HUES48 (cell line): Measurements from ENCODE around the gene MYZAP.

Experiments used
- H3K27ac ChIP-seq: one replicate; pipeline ENCODE4 v1.7.0; 2013; ENCODE audit warnings: low read depth, low read length, inconsistent platforms
- H3K27me3 ChIP-seq: 2 replicates; pipeline ENCODE4 v1.6.1; 2013; ENCODE audit warnings: mild to moderate bottlenecking, low read length; ENCODE audit not compliant: control insufficient read depth, insufficient read depth
- H3K36me3 ChIP-seq: 2 replicates; pipeline ENCODE4 v1.6.1; 2013; ENCODE audit warnings: low read length; ENCODE audit not compliant: control insufficient read depth, insufficient read depth
- H3K4me1 ChIP-seq: 2 replicates; pipeline ENCODE4 v1.6.1; 2013; ENCODE audit warnings: mild to moderate bottlenecking, low read length; ENCODE audit not compliant: control insufficient read depth, insufficient read depth
- H3K4me3 ChIP-seq: 2 replicates; pipeline ENCODE4 v1.5.1; 2013; ENCODE audit warnings: mild to moderate bottlenecking, low read depth, low read length
- H3K9ac ChIP-seq: 2 replicates; pipeline ENCODE4 v1.6.1; 2013; ENCODE audit warnings: mild to moderate bottlenecking, low read depth, low read length, moderate library complexity
- H3K9me3 ChIP-seq: 2 replicates; pipeline ENCODE4 v1.6.1; 2013; ENCODE audit warnings: low read length; ENCODE audit not compliant: control insufficient read depth, insufficient read depth

Gene MYZAP

DNA sequence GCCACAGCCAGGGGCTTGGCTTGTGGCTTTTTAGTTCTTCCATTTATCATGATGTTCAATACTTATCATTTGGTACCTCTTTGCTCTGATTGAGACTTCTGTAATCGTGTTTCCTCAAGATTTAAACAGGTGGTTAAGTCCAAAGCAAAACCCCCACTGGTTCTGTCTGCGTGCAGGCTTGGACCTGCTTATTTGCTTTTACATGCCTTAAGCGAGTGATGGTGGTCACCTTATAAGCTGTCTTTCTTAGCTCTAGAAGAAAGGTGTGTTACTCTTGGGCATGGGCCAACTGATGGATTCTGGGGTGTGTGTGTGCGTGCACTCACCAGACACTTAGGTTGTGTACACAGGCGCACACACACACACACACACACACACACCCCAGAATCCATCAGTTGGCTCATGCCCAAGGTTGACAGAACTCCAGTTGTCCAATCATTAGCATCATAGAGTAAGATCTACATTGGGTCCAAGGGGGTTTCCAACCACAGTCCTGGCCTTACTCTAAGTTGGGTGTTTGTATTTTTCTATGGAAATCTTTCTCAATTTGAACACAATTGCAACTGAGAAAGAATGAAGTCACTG lies 1.2 kb downstream of the MYZAP start:
- Histone ChIP-seq H3K9me3 (no peaks in the 10 kb centered on the region), H3K9ac (no peak overlapping the region), H3K36me3 (no peaks in the 10 kb centered on the region), H3K4me1 (0 out of 2 replicates have a peak, but pooled peaks cover 3% of the 10 kb centered on the region), H3K4me3 (no peak overlapping the region), H3K27me3 (peaks cover 31% of the 10 kb centered on the region), H3K27ac (no peak overlapping the region)

- Histone ChIP-seq H3K27me3 (peaks cover 31% of the 10 kb centered on the region), H3K4me1 (0 out of 2 replicates have a peak, but pooled peaks cover 7% of the 10 kb centered on the region), H3K27ac (no peak overlapping the region), H3K9ac (no peak overlapping the region), H3K4me3 (no peak overlapping the region), H3K9me3 (no peaks in the 10 kb centered on the region), H3K36me3 (no peaks in the 10 kb centered on the region)
These were observed 2.8 kb downstream of the MYZAP start for GRCh38 chr15:57594479-57594878.

GRCh38 chr15:57595011-57595866 lies 3.5 kb downstream of the MYZAP start:
- Histone ChIP-seq H3K9me3 (no peaks in the 10 kb centered on the region), H3K36me3 (no peaks in the 10 kb centered on the region), H3K4me1 (0 out of 2 replicates have a peak, but pooled peaks cover 10% of the 10 kb centered on the region), H3K27me3 (peaks cover 25% of the 10 kb centered on the region), H3K27ac (no peak overlapping the region), H3K9ac (no peak overlapping the region), H3K4me3 (no peak overlapping the region)

DNA sequence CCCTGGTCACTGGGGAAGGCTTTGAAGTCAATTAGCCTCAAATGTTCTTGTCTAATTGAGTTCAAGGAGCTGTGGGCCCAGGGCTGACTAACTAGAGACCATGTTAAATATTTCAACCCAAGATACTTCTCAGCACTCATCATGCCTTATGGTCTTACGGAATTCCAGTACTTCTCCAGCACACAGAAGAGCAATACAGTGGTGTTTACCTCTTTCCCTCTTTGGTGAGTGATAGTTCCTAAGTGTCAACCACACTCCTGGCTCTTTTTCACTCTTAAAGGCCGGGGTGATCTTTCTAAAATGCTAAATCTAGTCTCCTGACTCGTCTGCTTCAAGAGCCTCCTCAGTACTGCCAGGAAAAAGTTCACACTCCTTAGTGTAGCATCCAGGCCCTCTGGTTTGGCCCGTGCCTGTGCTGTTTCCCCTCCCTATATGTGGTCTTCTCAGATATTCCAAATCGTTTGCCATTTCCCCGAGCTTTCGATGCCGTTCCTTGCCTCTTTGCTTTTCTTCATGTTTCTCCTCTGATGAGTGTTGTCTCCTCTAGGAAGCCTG lies 4.7 kb downstream of the MYZAP start:
- Histone ChIP-seq H3K9me3 (no peaks in the 10 kb centered on the region), H3K9ac (no peak overlapping the region), H3K36me3 (no peaks in the 10 kb centered on the region), H3K4me1 (0 out of 2 replicates have a peak, but pooled peaks cover 7% of the 10 kb centered on the region), H3K27me3 (peaks cover 14% of the 10 kb centered on the region), H3K4me3 (no peak overlapping the region), H3K27ac (no peak overlapping the region)

- Histone ChIP-seq H3K27me3 (peaks cover 11% of the 10 kb centered on the region), H3K4me3 (no peak overlapping the region), H3K9me3 (no peaks in the 10 kb centered on the region), H3K4me1 (0 out of 2 replicates have a peak, but pooled peaks cover 7% of the 10 kb centered on the region), H3K36me3 (no peaks in the 10 kb centered on the region), H3K27ac (no peak overlapping the region), H3K9ac (no peak overlapping the region)
These were observed 5.3 kb downstream of the MYZAP start for GRCh38 chr15:57596978-57597377.

DNA sequence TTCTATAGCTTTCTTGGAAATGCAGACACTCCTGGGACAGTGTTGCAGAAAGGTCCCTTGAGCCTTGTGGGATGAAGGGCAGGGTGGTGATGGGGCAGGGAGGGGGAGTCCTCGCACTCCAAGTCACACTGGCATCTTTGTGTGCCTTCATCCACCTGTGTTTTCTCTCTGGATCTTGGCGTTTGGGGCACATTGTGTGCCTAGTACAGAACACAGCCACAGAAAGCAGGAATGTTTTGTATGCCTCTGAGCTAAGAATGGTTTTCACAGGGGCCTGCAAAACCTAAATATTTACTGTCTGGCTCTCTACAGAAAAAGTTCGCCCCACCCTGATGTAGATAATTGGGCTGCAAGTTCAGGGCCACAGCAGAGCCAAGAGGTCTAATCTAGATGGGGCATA lies 5.7 kb downstream of the MYZAP start:
- Histone ChIP-seq H3K9me3 (no peaks in the 10 kb centered on the region), H3K36me3 (no peaks in the 10 kb centered on the region), H3K27ac (no peak overlapping the region), H3K9ac (no peak overlapping the region), H3K27me3 (peaks cover 6% of the 10 kb centered on the region), H3K4me3 (no peak overlapping the region), H3K4me1 (0 out of 2 replicates have a peak, but pooled peaks cover 7% of the 10 kb centered on the region)

- Histone ChIP-seq H3K4me3 (no peak overlapping the region), H3K27me3 (no peaks in the 10 kb centered on the region), H3K36me3 (no peaks in the 10 kb centered on the region), H3K4me1 (0 out of 2 replicates have a peak, but pooled peaks cover 7% of the 10 kb centered on the region), H3K9ac (no peak overlapping the region), H3K9me3 (no peaks in the 10 kb centered on the region), H3K27ac (no peak overlapping the region)
These were observed 6.6 kb downstream of the MYZAP start for GRCh38 chr15:57598346-57598745.

DNA sequence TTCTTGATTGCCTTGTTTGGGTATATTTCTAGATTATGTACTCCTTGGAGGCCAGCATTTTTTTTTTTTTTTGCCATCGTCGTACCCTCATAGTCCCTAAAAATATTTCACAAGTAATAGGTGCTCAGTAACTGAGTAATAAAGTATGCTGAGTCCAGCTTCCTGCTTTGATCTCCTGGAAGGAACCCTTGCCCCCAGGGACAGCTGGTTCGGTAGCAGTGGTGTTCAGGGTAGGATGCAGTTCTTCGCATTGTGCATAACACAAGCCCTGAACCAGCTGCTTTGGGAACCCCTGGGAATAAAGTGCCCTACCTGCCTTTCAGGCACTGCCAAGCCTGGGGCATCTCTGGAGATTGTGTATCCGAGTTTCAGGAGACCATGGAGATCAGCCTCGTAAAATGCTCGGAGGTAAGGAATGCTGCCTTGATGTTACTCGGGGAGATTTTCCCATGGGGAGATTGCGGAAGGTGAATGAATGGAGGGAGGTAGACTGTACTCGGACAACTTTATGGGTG lies 7.6 kb downstream of the MYZAP start:
- Histone ChIP-seq H3K4me3 (no peak overlapping the region), H3K27me3 (no peaks in the 10 kb centered on the region), H3K9ac (no peak overlapping the region), H3K36me3 (no peaks in the 10 kb centered on the region), H3K27ac (no peak overlapping the region), H3K4me1 (0 out of 2 replicates have a peak, but pooled peaks cover 7% of the 10 kb centered on the region), H3K9me3 (no peaks in the 10 kb centered on the region)

GRCh38 chr15:57600197-57600596 lies 8.5 kb downstream of the MYZAP start:
- no peaks in the 10 kb centered on the region for H3K9me3 ChIP-seq
- no peak overlapping the region for H3K27ac ChIP-seq
- H3K4me3 ChIP-seq, result no peak overlapping the region
- H3K4me1 ChIP-seq, result 0 out of 2 replicates have a peak, but pooled peaks cover 7% of the 10 kb centered on the region
- H3K27me3 ChIP-seq, result no peaks in the 10 kb centered on the region
- H3K9ac ChIP-seq, result no peak overlapping the region
- H3K36me3 ChIP-seq, result no peaks in the 10 kb centered on the region

GRCh38 chr15:57604507-57604906 lies 12.8 kb downstream of the MYZAP start:
- H3K9me3 ChIP-seq, result no peaks in the 10 kb centered on the region
- H3K36me3 ChIP-seq, result no peaks in the 10 kb centered on the region
- 0 out of 2 replicates have a peak, but pooled peaks cover 3% of the 10 kb centered on the region for H3K4me1 ChIP-seq
- H3K4me3 ChIP-seq, result no peak overlapping the region
- no peak overlapping the region for H3K9ac ChIP-seq
- H3K27me3 ChIP-seq, result no peaks in the 10 kb centered on the region
- H3K27ac ChIP-seq, result no peak overlapping the region

DNA sequence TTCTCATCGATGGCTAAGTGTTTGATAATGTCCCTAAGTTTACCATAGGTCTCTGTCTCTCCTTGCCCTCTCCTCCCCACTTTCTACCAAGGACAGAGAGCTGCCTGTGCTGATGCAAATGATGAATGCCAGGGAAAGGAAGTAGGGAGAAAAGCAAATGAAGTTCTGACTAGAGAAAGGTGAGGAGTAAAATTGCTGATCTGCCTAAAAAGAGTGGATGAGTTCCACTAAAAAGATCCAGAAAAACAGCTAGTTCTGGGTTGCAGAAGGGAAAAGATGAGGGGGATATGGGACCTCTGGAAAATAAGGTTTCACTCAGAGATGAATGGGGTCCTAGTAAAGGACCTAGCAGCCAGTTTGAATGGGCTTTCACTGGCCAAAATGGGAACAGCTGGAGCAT lies 13.8 kb downstream of the MYZAP start:
- H3K4me1 ChIP-seq, result peaks cover 4% of the 10 kb centered on the region; the same call in 1 of the 2 replicates
- H3K4me3 ChIP-seq, result no peak overlapping the region
- no peaks in the 10 kb centered on the region for H3K9me3 ChIP-seq
- H3K9ac ChIP-seq, result no peak overlapping the region
- no peaks in the 10 kb centered on the region for H3K36me3 ChIP-seq
- H3K27ac ChIP-seq, result no peak overlapping the region
- no peaks in the 10 kb centered on the region for H3K27me3 ChIP-seq
